CMK (cell line): ENCODE results near the gene PPIE.

Source experiments
- DNase-seq: peaks from one replicate; pipeline ENCODE4 v3.0.0-alpha.2; 2010; ENCODE audit warnings: low read depth

Gene PPIE

GRCh38 chr1:39738622-39739366 is at the start of gene PPIE:
PPIE (plus strand) TSS chr1:39738882; CDS start chr1:39738901, 19 bp downstream.
- peak; percentile 95 for DNase-seq

- DNase-seq = no peak
These were observed 49.5 kb upstream of the PPIE start for GRCh38 chr1:39689214-39689613.

GRCh38 chr1:39689635-39690034 is 49.0 kb upstream of the PPIE start:
- DNase-seq = no peak

GRCh38 chr1:39690225-39690624 is 48.5 kb upstream of the PPIE start:
- DNase-seq = no peak

- no peak for DNase-seq
These were observed 47.8 kb upstream of the PPIE start for GRCh38 chr1:39690794-39691382.

- no peak for DNase-seq
These were observed 47.1 kb upstream of the PPIE start, which contains the start of gene HPCAL4 for GRCh38 chr1:39691383-39692151. HPCAL4 (minus strand) TSS chr1:39691433; CDS start chr1:39684603, 6,830 bp downstream.

- no peak for DNase-seq
These were observed 46.3 kb upstream of the PPIE start for GRCh38 chr1:39692152-39693074.

GRCh38 chr1:39694026-39694425 is 44.7 kb upstream of the PPIE start:
- no peak for DNase-seq

GRCh38 chr1:39695016-39695415 is 43.7 kb upstream of the PPIE start:
- no peak for DNase-seq

GRCh38 chr1:39696448-39696847 is 42.2 kb upstream of the PPIE start:
- no peak for DNase-seq

GRCh38 chr1:39698568-39698967 is 40.1 kb upstream of the PPIE start:
- no peak for DNase-seq

- DNase-seq = no peak
These were observed 39.3 kb upstream of the PPIE start for GRCh38 chr1:39699419-39699818.

GRCh38 chr1:39700348-39700747 is 38.3 kb upstream of the PPIE start:
- no peak for DNase-seq

- no peak for DNase-seq
These were observed 37.6 kb upstream of the PPIE start for GRCh38 chr1:39701049-39701439.

- DNase-seq = no peak
These were observed 33.9 kb upstream of the PPIE start for GRCh38 chr1:39704757-39705156.

- no peak for DNase-seq
These were observed 31.2 kb upstream of the PPIE start for GRCh38 chr1:39707506-39707905.

GRCh38 chr1:39711104-39711965 is 27.3 kb upstream of the PPIE start:
- no peak for DNase-seq

GRCh38 chr1:39711966-39712340 is 26.7 kb upstream of the PPIE start:
- no peak for DNase-seq

GRCh38 chr1:39713557-39713956 is 25.1 kb upstream of the PPIE start:
- DNase-seq = no peak

- DNase-seq = no peak
These were observed 20.9 kb upstream of the PPIE start for GRCh38 chr1:39717809-39718208.
